Right hindlimb (tissue), 1 donor: ENCODE results near the gene RNF145.
"Not testable (repeated sequence)": the region's sequence is repeated elsewhere in the genome, so short reads cannot be mapped to it uniquely, and the experiment has no call there.

ENCODE experiments used
- DNase-seq: peaks from one replicate; pipeline ENCODE4 v3.0.0-alpha.2; 2018

The RNF145 gene

DNA sequence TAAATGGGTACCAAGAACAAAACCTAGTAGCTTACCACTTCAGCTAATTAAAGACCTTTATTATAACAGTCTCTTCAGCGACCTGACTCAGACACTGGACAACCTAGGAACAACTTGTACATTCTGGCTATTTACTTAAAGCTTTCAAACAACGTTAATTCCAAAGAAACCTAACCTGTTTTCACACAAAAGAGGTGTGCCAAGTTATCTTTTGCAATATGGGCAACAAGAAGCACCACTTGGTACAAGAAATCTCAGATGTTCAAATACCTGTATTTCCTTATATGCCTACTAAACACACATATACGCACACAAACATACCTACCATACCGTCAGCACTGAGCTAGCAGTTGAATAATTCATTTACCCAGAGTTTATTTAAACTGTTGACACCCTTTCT is 23.0 kb downstream of the RNF145 start:
- no peak for DNase-seq

DNA sequence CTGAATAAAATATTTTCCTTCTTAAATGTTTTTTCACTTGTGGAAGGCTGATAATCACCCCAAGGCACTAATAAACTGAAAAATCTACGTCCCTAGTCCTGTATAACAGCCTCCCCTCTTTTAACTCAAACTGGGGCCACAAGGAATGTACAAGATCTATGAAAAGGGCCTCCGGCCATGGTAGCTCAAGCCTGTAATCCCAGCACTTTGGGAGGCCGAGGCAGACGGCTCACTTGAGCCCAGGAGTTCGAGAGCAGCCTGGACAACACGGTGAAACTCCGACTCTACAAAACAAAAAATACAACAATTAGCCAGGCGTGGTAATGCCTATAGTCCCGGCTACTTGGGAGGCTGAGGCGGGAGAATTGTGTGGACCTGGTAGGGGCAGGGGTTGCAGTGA is 23.6 kb downstream of the RNF145 start:
- no peak for DNase-seq

DNA sequence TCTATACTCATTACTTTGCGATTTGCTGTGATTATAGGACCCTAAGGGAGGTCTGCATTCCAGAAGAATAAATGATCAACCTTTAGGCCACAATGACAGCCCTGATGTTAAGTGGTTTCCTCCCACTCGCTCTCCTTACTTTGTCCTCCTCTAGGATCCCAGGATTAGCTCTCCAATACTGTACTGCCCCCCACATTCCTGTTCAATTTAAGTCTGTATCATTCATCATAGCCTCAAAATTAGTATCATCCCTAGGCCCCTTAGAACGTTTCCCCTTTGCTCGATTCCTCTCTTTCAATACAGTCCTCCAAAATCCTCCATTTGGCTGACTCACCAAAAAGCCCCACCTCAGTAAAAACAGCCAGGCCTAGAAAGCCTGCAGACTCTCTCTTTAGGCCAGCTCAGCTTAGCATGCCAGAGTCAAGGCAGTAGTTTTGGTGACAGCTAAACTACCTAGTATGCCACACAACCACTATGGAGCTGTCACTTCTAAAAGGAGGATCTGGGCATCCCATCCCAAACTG is 24.4 kb downstream of the RNF145 start:
- no peak for DNase-seq

DNA sequence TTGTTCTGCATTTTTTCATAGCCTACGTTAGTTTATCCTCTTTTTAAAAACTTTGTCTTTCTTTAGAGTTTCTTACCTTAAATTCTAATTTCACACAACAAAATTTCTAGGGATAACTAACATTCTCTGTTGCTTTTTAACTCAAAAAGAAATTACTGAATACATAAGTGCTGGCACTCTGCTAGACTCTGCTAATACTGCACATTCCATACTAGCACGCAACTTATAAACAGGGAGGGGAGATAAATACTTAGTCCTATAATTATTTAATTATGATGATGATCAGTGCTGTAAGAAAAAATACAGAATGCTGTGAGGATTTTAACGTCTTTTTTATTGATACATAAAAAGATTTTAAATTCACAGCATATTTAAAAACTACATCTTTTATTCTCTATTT is 25.1 kb downstream of the RNF145 start:
- no peak for DNase-seq

DNA sequence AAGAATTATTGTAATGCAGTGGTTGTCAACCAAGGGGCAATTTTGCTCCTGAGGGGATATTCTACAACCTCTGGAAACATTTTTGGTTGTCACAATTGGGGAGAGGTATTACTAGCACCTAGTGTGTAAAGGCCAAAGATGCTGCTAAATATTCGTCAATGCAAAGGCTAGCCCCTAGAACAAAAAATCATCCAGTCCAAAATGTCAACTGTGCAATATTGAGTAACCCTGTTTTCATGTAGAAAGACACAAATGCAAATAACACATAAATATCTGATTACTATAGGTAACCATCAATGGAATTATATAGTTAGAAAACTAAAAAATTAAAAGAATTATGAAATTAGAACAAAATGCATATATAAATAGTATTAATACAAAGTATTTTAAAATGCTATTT is 26.1 kb downstream of the RNF145 start:
- DNase-seq, result no peak

DNA sequence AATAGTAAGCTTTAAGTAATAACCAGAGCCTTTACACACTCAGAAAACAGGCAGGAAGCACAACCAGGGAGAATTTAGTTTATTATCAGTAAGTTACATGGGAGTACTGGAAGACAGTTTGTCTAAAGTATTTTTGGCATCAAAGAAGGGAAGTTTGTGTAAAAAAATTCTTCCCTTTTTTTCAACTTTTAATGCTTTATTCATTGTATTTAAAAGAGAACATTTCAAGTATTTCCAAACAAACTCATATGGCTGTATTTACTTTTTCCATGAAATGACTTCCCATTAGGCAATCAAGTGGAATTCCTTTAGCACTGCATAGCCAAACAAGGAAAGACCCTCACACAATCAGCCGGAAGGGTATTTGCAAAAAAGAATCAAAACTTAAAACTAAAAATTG is 26.7 kb downstream of the RNF145 start:
- DNase-seq, result no peak

DNA sequence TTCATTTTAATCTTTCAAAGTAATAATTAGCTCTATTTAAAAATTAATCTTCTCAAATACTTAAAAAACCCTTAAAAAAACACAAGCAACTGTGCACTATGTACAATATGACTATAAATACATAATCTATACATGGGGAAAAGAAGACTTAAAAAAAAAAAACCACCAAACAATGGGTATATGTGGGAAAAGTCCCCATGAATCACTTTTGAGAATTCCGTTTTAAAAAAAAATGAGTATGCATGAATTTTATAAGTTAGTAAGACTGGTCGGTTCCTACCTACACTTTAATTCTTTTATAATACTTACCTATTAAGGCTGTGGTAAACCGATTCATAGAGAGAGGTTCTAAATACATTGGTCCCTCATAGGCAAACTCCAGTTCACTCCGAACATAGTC is 27.7 kb downstream of the RNF145 start:
- no peak for DNase-seq

DNA sequence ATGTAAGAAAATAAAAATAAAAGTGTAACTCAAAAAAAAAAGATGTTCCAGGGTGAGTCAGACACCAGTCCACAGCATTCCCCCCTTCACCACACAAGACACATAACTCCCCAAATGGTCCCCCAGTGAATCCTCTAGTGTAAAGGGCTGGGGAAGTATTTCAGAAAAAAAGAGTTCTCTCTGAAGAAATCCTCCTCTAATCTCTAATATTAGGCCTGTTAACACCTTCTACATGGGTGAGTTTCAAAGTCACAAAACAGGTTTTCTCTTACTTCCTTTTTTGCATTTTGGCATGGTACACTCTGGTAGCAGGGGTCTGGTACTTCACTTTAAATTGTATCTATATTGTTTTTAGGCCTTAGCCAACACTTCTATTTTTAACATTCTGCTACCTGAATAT is 28.2 kb downstream of the RNF145 start:
- DNase-seq, result no peak

DNA sequence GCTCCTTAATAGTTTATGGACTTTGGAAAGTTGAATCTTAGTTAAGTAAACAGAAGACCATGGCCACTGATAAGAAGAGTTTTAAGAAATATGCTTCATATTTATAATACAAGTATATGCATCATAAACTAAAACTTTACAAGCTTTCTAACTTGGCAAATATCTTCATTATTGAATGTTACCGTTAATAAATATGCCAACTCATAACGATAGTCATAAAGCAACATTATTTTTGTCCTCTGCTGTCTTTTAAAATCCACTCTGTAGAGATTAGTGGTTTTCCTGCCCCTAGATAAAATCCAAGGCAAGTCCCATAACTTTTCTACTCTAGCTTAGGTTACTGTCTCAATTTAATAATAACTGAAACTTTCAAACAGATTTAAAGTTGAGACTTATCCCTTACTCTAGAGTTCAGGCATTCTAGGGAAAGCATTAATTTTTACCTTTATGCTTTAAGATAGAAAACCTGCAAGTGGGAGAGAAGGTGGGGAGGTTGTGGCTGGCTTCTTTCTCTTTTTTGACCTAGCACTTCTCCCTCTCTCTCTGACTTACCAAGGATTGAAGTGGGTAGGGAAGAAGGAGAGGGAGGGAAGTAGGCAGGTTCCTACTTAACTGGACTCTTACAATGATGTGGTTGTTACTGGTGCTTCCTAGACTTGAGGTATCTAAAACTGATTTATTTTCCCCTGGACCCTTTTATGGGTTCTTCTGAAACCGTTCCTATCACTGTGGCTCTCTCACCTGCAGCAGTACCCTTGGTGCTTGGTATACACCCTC is 29.6 kb downstream of the RNF145 start:
- DNase-seq, result no peak

DNA sequence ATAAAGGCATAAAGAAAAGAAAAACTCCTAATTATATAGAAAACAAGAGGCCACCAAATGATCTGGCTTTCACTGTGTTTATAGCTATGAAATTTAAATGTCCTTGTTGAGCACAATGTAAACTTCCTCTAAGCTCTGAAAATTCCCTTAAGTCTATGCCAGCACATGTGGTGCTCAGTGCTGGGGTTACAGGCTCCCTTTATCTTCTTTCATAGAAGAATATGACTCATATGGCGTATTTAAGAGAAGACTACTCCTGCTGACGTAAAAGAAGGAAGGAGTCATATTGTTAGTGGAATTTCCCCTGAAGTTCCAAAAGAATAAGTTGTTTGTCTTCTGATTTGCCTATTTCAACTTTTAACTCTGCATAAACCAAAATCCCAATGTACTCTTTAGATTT is 30.4 kb downstream of the RNF145 start:
- DNase-seq, result no peak

DNA sequence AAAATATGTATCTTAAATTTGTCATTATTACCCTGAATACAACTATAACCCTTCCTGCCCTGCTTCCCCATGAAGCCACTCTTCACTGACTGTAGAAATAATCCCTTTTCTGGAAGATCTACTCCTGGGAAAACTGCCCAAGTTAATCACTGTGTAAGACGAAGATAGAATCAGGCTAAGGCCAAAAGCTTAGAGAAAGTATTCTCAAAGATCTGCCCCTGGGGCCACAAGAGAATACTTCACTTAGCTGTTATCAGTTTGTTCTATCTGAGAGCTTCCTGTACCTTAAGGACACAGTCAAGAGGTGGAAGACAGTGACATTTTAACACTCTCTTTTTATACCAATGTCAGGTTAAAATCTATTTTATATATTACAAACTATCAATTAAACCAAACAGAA is 33.8 kb downstream of the RNF145 start:
- DNase-seq, result no peak

DNA sequence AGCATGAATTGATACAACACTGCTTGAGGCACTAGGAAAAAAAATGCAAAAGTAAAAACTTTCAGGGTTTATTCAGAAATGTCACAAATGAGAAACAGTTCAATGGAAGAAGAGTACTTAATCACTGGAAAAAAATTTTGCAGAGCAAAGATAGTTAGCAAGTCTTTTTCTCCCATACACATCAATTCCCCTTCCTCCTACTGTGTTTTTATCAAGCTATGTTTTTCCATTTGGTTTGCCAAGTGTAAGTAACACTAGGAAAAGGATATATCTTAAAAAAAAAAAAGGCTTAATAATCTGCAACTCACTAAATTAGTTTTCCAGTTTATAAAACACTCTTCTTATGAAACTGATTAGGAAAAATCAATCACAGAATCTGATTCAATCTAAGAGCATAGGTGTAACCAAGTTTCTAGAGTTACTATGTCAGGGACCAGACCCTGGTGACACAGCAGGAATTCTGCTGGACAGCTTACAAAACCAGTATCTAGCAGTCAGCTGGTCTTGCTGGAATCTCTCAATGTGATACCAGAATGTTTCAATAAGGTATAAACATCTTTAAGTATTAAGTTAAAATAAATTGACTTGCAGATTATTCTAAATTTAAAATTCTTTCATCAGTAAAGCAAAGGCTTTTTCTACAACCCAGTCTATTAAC is 34.7 kb downstream of the RNF145 start:
- DNase-seq, result no peak

DNA sequence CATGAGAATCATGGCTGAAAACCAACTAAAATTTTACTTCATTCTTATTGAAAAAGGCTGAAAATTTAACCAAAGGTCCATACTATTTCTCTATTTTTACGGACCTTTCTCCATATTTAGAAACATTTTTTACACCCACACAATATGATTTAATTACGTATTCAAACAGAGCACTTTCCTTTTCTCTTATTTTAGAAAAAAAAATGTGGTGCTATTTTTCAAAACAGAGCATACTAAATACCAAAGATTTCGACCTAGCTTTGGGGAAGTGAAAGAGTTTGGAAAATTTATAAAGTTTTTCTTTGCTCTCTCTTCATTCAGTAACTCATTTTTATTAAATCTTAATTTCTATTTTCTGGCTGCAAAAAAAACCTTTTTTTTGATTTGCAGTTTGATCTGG is 38.1 kb downstream of the RNF145 start:
- DNase-seq, result no peak

DNA sequence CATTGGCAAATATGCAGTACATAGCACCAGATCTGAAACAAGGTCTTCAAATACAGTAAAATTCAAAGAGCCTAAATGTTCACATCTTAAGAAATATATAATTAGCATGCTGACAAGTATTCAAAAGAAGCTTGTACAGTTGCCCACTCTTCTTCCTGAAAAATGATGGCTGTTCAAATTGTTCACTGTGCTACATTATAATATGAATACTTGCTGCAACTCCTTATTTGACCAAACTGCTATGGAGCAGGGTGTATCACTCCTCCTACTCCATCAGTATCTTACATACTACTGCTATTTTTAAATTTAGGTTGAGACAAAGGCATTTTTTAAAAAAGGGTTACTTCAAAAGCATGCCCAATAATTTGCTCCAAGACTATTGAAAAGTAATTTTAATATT is 39.3 kb downstream of the RNF145 start:
- no peak for DNase-seq

DNA sequence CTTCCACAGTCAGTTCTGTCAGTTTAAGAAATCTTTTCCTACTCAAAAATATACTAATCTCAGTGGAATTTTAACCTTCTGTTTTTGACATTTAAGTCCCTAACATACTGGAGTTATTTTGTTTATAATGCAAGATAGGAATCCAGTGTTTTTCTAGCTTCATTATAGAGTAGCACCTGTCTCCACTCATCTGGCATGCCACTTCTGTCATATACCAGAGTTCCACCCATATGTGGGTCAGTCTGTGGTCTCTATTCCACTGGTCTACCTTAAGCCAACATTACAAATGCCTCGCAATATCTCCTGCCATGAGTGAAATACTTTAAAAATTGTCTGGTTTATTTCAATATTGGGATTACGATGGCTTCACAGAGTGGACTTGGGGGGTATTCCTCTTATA is 42.9 kb downstream of the RNF145 start:
- DNase-seq, result no peak

DNA sequence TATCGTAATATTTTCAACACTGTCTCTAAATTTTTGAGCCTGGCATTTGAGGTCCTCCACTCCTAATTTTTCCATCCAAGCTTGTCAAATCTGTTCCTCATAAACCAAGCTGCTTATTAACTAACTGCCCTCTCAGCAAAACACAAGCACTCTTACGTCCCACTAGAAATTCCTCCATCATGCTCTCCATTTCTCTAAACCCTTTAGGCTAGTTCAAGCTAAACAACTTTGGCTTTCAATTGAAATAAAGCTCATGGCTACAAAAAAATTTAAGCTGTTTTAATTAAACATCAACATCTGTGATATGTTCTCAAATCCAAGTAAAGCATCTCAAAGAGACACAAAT is 45.7 kb downstream of the RNF145 start:
- DNase-seq, result no peak

DNA sequence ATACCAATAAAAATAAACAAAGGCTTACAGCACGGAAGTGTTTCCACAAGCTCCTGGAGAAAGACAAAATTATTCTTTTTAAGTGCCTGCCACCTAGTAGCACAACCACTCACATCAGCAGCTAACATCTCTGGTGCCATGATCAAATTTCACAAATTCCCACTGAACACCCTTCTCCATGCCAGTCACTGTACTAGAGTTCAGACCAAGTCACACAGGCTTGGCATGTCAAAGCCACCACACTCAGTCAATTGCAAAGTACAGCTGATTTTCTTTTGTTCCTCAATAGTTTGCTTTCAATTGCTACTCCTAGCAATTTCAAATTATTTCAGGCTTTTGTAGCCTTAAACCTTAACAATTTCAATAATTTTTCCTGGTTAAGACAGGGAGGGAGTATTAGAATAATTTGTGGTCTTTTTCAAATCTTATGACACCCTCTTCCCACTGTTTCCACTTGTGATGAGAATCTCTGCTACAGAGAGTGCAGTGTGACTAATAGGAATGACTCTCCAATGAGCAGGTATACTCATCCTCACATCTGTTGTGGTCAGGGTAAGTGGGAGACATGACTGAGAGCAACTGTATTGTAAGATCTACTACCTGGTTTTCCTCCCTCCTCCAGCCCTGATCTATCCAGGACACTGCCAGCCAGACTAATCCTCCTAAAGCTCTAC is 46.2 kb downstream of the RNF145 start:
- no peak for DNase-seq

DNA sequence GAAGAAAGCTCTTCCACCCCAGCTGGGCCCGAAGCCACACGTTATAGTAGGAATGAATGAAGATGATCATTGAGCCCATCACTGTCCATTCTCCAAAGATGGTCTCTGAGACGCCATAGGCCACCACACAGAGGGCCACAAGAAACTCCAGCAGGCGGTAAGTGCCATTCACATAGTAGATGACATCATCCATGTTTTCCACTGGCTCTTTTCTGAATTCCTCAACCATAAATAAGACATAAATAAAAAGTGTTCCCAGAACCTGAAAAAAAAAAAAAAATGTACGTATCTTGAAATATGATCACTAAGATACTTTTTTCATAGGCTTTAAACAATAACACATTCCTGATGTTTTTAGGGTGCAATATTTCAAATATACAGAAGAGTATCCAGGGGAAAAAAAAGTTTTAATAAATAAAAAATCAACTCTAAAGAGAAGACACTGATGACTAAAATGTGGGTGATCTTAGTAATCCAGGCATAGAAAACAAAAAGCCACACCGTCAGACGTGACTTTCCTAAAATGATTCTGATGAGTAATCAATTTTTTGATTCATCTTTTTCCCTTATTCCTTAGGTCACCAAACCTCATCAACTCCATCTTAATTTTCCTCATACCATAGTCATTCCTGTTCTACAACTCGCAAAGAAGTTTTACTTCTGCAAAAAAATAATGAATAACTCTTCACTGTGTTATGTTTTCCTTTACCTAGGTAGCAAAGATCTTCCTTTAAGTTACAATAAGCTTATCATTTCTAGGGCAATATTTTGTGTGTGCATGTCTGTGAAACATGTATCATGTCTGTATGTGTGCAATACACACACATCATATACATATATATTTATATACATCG is 47.8 kb downstream of the RNF145 start:
- no peak for DNase-seq

DNA sequence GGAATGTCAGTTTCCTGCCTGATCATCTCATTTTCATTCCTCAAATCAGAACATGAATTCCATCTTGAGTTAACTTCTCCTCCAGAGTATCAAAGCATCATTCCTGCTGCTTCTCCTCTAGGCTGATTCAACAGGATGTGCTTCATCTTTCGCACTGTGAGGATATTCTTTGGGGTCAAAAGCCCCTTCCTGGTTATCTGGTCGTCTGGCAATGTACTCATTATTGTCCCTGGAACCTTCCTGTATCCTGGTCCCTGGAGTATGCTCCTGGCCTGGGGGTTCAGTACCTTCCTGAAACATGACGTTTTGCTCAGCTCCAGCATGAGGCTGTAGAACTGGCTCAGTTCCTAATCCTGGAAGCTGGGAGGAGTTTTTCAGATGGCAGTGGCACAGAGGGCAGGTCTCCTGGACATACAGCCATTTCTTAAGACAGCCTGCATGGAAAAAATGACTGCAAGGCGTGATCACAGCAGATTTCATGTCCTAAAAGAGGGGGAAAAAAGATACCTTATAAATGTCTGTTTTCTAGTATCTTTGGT is 50.7 kb downstream of the RNF145 start:
- not testable (repeated sequence) for DNase-seq

DNA sequence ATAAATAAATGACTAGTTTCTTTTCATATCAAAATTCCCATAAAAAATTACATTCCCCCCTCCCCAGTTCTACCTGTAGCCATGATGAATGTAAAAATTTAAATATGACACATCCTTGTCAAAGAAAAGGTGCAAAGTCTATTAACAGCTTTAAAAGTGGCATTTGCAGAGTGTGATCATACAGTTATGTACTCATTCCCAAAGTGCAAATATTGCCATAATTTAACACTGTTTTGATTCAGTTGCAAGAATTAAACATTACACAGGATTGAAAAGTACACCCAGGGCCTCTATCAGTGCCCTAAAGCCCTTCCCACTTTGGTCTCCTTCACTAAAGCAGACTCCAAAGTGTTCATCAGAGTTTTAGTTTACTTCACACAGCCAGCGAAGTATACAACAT is 51.8 kb downstream of the RNF145 start:
- DNase-seq, result no peak

DNA sequence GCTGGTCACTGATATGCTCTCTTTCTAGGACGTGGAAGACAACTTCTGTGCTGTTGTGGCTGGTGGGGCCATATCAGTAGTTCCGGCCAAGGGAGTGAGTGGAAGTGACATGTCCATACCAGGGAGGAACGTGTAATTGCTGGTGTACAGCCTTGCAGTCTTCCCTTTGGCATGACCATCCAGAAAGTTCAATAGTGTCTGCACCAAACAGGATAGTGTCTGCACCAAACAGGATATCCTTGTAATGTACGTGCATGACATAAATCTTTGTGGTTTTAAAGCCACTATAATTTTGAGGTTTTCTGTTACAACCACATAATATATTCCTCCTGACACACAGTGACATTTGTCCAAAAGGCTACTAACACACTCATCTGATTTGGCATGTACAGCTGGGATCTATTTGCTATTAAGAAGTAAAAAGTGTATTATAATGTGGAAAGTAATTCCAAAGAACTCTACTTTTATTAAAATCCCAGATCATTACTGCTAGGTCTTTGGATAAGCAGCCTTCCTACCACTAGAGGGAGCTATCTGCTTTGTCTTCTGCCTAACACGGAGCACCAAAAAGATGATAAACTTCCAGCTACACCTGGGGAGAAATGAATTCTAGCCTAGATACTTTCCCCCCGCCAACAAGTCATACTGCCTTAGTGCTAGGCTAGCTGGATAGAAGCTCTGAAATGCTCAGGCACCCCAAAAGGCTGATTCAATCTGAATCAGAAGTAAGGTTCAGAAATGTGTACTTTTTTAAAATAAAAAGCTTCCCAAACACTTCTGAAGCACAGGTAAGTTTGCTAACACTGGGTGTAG is 52.7 kb downstream of the RNF145 start:
- no peak for DNase-seq

DNA sequence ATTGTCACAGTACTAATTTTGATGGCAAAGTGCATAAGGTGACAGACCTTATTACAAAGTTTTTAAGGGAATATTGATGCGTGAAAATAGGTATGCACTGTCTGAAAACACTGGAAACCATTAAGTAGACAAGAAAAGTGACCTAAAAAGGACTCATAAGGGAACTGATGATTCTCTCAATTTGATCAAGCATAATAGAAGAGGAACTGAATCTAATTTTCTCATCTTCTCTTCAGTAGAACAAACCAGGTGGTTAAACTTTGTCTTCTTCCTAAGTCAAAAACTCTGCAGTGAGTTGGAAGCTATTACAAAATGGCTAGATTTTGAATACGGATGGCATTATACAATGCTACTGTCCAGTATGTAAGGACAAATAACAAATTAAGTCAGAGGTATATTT is 53.4 kb downstream of the RNF145 start:
- DNase-seq, result no peak
